Activated CD4-positive, alpha-beta T cell treated with anti-CD3 and anti-CD28 coated beads for 24 hours (primary cell): ENCODE data around the gene BCAS1.

Experiments used
- DNase-seq, 2 donors: peaks; one replicate each; pipeline ENCODE4 v3.0.0-alpha.2; 2020; ENCODE audit warnings: low read depth in 2 of 2

Gene BCAS1

DNA sequence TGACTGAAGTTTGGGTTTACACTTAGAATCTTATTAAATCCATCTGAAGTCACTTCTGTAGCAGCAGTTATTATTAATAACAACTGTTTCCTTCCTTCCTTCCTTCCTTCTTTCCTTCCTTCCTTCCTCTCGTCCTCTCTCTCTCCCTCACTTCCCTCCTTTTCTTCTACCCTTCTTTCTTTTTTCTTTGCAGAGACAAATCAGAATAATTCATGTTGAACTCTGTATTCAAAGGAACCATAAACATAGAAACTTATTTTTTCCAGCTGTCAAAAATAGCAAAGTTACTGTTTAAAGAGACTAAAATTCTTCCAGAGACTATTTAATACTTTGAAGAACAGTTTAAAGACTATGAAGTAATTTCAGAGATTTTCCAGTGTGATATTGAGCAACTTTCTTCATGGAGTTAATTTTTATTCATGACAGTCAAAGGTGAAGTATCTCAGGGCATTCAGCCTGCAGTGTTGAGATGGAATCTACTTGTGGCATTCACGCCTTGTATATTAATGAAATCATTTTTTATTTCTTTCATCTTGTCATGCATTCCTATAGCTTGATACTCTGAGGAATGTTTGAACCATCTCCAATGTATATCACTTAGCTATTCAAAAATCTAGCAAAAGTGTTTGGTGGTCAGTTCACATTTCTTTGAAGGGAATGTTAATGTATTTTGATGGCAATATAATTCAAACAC lies 109.7 kb downstream of the BCAS1 start:
- DNase-seq: no peak

DNA sequence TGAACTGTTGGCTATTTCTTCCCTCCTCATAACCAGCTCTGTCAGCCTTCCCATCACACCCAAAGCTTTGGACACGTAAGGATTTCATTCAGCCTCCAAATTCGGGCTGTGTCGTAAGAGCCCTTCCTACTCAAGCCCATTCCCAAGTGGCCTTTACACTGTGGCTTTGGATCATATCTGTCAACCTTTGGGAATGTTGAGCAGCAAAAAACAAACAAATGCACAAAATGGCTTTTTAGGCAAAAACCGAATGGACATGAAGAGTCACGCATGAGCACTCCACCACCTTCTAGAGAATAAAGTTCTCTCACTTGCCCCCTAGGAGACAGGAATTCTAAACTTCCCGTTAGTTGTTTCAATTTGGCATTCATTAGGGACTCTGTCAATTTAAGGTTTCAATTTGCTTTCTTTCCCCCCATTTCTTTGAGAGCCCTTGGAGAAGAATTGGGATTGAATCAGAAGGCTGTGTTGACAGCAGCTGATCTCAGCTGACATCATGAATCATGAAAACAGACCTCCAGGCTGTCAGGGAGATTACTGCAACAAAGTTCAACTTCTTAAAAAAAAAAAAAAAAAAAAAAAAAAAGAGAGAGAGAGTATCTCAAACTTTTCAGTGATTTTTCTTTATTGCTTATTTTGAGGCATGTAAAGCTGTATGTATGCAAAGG lies 110.3 kb downstream of the BCAS1 start:
- no peak for DNase-seq

DNA sequence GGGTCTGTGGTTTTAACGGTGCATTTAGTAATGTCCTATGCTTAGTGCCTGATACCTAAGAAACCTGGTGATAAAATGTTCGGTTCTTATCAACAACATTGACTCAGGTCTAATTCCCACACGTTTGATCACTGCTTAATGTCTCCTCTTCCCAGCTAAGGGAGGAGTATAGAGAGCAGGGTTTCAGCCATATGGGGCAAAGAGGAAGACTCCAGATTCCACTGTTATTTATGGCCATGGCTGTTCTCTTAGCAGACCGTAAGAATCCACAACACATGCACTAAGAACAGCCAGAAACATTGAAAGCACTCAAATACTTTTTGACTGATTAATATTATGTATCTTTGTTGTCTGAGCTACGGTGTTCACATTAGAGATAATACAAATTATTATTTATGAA lies 112.1 kb downstream of the BCAS1 start:
- no peak for DNase-seq

DNA sequence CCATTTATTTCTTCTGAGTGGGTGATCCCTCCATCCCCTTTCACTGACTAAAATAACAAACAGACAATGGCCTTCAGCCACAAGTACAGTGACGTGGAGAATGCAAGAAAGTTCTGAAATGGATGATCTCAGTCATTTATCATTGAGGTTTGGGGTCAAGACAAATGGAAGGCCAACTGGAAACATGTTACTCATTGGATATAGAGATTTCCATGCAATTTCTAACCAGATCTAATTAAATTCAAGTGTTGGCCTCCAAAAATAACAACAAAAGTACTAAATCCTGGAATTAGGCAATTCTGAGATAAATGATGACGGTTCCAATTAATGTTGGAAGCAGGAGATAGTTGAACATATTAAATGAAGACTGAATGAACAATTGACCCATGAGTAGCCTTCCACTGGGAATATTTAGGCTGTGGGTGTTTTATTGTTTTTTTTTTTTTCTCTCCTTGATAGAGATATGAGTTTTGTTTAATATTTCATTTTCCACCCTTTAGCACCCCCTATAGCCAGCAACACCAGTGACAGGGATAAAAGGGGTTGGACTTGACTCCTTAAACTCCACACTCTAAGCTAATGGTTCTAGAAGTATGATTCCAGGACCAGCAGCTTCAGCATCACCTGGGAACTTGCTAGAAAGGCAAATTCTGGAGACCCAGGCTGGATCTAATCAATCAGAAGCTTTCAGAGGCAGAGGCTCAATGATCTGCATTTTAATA lies 112.8 kb downstream of the BCAS1 start:
- DNase-seq: no peak

DNA sequence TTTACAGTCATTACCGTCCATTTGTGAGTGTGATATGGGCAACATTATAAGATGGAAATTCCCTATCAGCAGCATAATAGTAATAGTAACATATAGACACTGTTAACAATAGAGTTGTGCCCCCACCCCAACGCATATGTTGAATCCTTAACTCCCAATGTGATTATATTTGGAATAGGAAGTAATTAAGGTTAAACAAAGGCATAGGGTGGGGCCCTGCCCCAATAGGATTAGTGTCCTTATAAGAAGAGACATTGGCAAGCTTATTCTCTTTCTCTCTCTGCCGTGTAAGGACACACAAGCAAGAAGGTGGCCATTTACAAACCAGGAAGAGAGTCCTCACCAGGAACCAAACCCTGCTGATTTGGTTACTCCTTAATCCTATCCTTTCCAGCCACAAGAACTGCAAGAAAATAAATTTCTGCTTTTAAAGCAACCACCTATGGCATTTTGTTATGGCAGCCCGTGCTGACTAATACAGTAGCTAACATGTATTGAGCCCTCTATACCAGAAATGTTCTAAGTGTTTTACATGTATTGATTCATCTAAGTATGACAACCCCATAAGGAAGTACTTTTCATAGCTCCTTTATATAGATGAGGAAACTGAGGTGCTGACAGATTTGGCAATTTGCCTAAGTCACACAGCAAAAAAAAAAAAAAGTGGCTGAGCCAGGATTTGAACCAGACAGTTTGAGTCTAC lies 114.2 kb downstream of the BCAS1 start:
- no peak for DNase-seq

DNA sequence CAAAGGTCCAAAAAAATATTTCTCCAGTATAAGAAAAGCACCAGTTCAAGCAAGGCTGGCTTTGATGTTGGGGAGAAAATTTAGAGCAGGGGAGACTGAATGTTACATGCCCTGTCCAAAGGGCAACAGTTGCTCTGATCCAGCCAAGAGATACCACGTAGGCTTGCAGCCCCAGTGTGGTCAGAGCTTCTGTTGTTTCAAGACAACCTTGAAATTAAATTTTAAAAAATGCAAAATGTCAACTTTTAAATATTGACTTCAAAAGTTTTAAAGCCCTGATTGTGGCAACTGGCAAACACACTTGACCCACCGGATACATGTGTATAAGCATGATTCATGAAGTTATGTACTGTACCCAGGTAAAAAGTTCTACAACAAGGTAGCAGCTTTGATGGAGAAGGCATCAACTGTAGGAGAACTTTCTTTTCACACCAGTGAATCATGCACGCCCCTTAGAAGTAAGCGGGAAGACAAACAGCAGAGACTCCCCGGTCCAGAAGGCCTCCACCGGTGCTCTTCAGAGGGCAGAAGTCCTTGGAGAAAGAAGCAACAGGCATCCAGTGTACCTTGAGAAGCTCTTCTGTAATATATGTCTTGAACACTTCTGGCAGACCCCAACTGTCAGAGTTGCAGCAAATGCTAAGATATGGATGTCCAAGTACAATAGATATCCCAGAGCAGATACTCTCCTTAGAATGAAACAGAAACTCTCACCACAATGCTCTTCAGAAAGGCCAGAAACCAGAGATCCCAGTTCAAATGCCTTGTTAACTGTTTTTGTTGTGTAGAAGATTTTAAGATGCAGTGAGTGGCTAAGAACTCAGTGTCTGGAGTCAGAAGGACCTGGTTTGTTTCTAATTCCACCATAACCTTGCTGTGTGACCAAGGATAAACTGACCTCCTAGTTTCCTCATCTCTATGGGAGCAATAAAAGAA lies 115.4 kb downstream of the BCAS1 start:
- DNase-seq: no peak

DNA sequence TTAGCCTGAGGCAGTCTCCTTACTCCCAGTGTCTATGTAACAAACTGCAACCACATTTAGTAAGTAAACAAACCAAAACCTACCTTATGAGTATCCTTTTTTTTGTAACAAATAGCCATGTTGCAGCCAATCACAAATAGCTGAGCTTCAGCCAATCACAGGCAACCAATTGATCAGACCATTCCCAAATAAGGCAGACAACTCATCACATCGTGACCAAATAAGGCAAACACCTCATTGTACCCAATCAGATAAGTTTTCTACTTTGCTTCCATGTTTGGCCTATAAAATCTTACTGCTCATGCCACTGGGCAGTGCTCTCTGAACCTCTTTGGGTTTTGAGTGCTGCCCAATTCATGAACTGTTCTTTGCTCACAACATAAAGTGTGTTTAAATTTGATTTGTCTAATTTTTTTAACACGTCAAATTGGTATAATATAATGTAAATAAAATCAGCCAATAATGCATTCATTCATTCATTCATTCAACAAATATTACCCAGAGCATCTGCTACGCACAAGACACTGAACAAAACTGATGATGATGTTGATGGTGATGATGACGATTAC lies 117.8 kb downstream of the BCAS1 start:
- no peak for DNase-seq

DNA sequence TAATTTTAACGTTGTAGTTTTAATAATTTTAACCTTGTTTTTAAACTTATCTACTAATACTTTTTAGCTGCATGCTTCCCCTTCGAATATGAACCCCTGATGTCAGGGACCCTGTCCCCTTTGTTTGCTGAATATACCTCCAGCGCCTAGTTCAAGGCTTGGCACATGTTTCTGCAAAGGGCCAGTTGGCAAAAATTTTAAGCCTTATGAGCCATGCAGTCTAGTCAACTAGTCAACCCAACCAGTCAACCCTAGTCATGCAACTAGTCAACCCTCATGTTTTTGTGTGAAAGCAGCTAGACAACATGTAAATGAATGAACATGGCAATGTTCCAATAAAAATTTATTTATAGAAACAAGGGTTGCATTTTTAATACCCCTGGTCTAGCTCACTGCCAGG lies 119.8 kb downstream of the BCAS1 start:
- DNase-seq: no peak

DNA sequence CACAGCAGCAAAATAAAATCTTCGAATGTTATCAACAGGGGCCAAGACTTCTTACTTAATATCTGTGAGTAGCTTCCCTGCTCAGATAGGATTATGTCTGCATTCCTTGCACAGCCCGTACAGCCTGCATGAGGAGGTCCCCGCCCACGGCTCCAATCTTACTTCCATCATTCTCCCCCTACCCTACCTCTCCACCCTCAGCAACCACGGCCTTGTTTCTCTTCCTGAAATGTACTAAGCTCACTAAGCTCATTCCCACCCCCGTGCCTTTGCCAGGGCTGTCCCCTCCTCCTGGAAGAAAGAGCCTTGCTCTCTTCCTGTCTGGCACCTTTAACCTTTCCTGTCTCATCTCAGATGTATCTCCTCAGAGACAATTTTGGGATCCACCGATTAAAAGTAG lies 120.4 kb downstream of the BCAS1 start:
- DNase-seq: no peak

DNA sequence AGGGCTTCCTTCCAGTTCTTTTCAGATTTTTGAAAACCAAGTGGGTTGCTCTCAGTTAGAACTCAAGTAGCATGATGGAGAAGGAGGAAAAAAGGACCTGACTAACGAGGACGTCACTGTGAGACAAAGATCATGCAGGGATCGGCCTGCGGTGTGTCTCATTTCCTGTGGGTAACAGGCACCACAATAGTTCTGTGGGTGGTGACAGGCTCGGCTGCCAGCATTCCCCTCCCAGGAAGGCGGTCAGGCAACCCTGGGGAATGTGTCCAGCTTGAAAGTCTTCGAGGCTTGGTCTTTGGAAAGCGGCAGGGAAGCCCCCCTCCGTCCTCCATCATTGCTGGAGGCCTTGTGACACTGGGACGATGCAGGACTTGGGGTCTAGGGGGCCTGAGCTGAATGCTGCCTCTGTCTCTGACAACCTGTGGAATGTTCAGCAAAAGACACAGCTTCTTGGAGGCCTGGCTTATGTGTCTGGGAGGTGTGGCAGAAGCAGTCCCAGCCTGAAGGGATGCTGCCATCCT lies 121.0 kb downstream of the BCAS1 start:
- DNase-seq: peak; percentile 40 to 55

DNA sequence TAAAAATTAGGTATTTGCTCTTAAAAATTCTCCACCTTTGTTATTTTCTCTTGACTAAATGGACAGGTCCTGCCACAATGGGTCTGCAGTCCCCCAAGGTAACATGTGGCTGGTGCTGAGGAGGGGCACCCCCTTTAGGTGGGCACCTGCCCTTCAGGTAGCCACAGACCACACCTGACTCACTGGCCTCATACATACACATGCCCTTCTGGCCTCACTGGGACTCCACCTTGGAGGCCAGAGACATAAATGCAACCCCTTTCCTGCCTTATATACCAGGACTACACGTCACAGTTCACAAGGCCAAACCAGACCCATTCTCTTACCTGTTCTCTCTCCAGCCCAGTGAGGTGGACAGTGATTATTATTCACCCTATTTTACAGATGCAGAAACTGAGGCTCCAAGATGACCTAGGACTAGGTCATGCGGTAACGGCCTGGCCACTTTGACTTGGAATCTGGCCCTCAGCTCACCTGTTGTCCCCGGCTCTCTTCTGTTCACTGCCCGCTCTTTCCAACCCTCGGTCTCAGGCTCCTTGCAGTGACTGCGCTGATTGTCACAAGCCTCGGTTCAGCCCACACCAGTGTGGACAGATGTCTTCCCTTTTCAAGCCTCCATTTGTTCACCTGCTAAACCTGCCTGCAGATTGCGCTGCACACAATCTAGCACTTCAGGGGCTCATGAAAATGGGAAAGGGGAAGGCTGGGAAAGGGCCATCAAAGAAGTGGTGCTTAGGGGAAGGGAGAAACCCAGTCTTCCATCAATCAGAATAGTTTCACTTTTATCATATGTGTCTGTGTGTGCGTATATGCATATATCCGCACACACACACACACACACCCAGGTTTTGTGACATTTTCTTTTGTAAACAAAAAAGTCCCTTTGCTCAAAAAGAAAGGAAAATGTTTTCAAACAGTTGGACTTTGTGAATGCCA lies 121.7 kb downstream of the BCAS1 start:
- no peak for DNase-seq

DNA sequence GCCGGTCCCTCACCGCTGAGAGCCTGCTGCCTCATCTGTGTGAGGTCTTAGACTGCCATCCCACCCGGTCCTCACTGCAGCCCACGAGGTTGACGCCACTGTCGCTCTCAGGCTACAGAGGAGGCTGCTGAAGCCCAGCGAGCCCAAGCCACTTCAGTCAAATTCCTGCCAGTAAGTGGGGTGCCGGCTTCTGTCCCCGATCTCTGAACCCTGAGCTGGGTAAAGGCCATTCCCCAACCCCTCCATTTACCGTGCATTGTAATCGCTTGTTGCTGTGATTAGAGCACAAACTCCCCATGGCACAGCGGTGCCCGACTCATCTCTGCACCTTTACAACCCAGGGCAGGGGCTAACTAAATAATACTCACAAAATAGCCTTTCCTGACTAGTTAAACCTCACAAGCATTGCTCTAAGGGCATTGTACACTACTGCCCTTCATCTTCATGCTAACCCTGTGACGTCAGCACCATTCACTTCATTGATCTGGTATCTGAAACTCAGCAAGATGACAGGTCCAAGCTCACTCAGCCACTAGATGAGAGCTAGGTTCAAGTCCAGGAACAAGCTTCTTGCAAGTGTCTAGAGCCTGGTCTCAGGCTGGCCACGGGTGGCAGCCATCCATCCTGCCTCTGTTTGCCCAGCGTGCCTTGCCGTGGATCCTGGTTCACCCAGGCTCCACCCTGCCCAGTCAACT lies 122.7 kb downstream of the BCAS1 start:
- DNase-seq: no peak

DNA sequence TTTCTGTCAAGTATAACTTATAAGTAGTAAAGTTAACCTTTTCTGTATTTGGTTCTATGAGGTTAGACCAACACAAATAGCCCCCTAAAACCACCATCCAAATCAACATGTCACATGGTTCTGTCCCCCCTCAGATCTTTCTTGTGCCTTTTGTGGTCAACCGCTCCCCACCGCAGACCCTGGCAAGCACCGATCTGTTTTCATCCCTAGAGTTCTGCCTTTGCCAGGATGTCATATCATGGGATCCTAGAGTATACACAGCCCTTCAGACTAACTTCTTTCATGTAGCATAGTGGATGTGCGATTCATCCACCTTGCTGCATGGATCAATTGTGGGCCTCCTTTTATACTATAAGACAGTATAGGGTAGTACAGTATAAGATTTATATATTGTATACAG lies 124.3 kb downstream of the BCAS1 start:
- DNase-seq: no peak

DNA sequence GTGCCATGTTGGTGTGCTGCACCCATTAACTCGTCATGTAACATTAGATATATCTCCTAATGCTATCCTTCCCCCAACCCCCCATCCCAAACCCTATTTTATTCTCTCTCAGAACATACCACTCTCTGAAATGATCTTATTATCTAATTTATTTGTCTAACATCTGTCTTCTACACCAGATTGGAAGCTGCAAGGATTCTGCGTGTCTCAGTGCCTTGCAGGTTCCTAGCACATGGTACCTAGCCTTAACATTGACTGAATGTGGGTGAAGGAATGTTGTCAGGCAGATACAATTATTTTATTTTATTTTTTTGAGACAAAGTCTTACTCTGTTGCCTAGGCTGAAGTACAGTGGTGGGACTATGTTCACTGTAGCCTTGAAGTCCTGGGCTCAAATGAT lies 124.9 kb downstream of the BCAS1 start:
- no peak for DNase-seq

DNA sequence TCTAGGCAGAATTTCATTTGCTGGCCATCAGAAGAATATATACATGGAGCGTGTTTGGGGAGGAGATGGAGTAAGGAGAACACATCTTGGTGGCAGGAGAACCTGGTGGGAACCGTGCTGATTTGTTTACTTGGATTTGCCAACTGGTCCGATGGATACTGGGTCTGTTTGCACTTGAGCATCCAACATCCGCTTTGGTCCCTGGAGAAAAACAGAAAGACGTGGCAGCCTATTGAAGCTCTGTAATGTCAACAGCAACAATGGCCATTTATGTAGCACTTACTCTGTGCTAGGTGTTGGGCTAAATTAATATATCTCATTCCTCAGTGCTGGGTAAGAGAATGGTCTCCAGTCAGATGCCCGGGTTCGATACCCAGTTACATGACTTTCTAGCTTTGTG lies 125.6 kb downstream of the BCAS1 start:
- no peak for DNase-seq

DNA sequence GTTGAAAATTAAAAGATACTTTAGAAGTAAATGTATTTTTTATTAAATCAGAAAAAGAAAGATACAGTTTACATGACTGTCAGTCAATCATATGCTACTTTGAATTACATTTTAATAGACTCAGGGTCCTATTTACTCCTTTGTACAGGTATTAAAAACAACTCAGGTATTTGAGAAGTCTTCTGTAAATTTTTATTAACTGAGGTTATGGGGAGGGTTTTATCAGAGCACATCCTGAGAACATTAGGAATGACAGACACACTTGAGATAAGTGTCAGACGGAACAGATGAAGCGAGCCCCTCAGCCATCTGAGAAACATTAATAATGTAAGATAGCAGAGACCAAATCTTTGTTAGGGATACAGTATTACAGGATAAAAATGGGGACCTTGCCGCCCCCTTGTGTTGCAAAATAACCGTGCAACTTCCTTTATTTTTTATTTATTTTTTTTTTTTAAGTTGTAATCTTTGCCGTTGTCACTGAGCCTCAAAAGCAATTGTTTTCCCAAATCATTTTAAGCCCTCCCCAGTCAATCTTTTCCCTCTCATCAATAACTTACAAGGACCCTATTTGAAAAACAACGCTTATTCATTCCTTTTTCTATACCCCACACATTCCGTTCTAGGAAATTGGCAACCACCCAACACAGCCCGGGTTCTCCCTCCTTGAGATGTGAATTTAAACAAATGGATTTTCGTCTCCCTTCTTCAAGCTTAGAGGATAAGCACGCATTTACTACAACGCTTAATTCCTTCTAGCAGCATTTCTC lies 126.7 kb downstream of the BCAS1 start:
- DNase-seq: no peak

DNA sequence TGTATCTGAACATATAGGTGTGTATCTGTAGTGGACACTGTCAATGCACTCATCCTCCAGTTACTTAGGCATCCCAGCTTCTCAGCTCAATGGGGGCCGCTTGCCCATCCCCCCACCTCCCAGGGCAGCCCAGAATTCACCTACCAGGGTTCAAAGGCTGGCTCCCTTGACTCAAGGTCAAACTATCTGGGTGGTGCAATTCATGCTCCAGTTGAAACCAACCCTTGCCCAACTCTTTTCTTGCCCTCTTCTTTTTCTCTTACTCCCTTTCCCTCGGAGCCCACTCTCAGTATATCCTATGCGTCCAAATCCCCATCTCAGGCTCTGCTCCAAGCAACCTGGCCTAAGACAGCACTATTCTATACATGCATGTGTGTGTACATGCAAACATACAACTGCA lies 127.4 kb downstream of the BCAS1 start:
- DNase-seq: no peak

DNA sequence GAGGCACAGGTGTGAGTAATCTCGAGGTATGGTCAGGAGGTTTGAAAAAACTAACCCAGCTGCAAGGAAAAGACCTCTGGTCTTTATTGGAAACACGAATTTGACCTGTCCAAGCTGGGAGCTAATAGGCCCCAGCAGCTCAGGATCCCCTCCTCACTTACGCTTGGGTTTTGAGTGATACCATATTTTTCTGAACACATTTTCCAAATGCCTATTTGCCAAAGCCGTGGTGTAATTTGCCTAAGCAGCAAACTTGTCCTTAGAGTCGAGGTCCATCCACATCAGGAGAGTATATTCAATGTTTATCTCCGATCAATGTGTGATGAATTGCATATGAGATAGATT lies 128.0 kb downstream of the BCAS1 start:
- no peak for DNase-seq
